Spleen (tissue), 11 donors: ENCODE data around the gene RPS6KA2. TPM values are rescaled to one million over a fixed set of nuclear protein-coding genes. Genes with fewer than 3 reads are reported as not detected.
A peak's percentile ranks its signal among the peaks of the same experiment; 100 is the strongest.

ENCODE experiments used
- DNase-seq: peaks from one replicate; pipeline ENCODE4 v3.0.0-alpha.2; 2020
- H3K27ac ChIP-seq, 8 donors: fragments of 200-600 bp; sonication (generic) in 7 of 8; 1 replicate in 4 of 8; 2 replicates in 4 of 8; pipeline versions ENCODE4 v1.5.0 to v1.8.0; 2016 to 2021; ENCODE audit warnings: inconsistent platforms in 4 of 8, mild to moderate bottlenecking in 4 of 8, moderate library complexity in 1 of 8
- H3K27me3 ChIP-seq, 7 donors: fragments of 200-600 bp; sonication (generic) in 6 of 7; replicated peaks in 1 of 7; 1 replicate in 4 of 7; 2 replicates in 3 of 7; pipeline versions ENCODE4 v1.5.0 to v1.8.0; 2016 to 2021; ENCODE audit warnings: inconsistent platforms in 3 of 7, mild to moderate bottlenecking in 1 of 7
- H3K36me3 ChIP-seq, 6 donors: fragments of 200-600 bp; sonication (generic) in 5 of 6; 1 replicate in 4 of 6; 2 replicates in 2 of 6; pipeline versions ENCODE4 v1.5.0 to v1.8.0; 2016 to 2021; ENCODE audit warnings: inconsistent platforms in 2 of 6
- H3K4me1 ChIP-seq, 6 donors: fragments of 200-600 bp; sonication (generic) in 5 of 6; 1 replicate in 3 of 6; 2 replicates in 3 of 6; pipeline versions ENCODE4 v1.5.0 to v1.8.0; 2016 to 2021; ENCODE audit warnings: inconsistent platforms in 3 of 6
- H3K4me3 ChIP-seq, 8 donors: fragments of 200-600 bp; sonication (generic) in 7 of 8; 1 replicate in 4 of 8; 2 replicates in 4 of 8; pipeline versions ENCODE4 v1.5.0 to v1.8.0; 2016 to 2021; ENCODE audit warnings: inconsistent platforms in 4 of 8, mild to moderate bottlenecking in 4 of 8, moderate library complexity in 2 of 8
- H3K9me3 ChIP-seq, 8 donors: fragments of 200-600 bp; sonication (generic) in 7 of 8; 1 replicate in 4 of 8; 2 replicates in 4 of 8; pipeline versions ENCODE4 v1.5.0 to v1.8.0; 2016 to 2021; ENCODE audit warnings: inconsistent platforms in 4 of 8
- POLR2A ChIP-seq, 3 donors: fragments of 450-650 bp; IDR thresholded peaks; one replicate each; pipeline ENCODE4 v1.5.1; 2017; ENCODE audit warnings: antibody characterized with exemption in 3 of 3, mild to moderate bottlenecking in 1 of 3
- POLR2AphosphoS5 ChIP-seq, 3 donors: sonication (generic); formaldehyde crosslinking; IDR thresholded peaks; one replicate each; pipeline ENCODE4 v1.5.1; 2017; ENCODE audit warnings: antibody characterized with exemption in 3 of 3
- WGBS, 5 donors: extraction: QIAGEN DNeasy Blood & Tissue Kit in 3 of 5; methylation state at CpG; one replicate each; pipeline versions ENCODE4 v1.1.5 to v1.1.7; 2013 to 2018; 5-methylcytosine and 5-hydroxymethylcytosine counted together
- intact Hi-C: fragments of 100-400 bp; cut with DNase I; formaldehyde crosslinking; loops from one replicate; pipeline ENCODE4 v1.15.0; 2023; ENCODE audit warnings: low total_unique reads
- polyA plus RNA-seq, 3 donors: library from polyadenylated mRNA; stranded (reverse); fragments of 200-250 nt; gene quantifications; one replicate each; pipeline ENCODE4 v1.2.1, GENCODE V29; 2013
- total RNA-seq, 7 donors: library from RNA; depleted of rRNA in 3 of 7; stranded (reverse); fragments of >200 nt in 3 of 7; fragmentation: NEBNext Ultra II Directional in 4 of 7; extraction: Animal tissue kit (Norgen Biotek cat#: 25700) in 4 of 7; gene quantifications; one replicate each; pipeline versions ENCODE4 v1.1.0 to v1.2.1, GENCODE V29; 2016 to 2021
- TF ChIP-seq, protein P1 (sequence below), 11 experiments: fragments of 200-600 bp in 7 of 11; fragments of 450-650 bp in 4 of 11; sonication (generic) in 4 of 11; IDR thresholded peaks in 8 of 11; conservative IDR thresholded peaks in 3 of 11; 1 replicate in 7 of 11; 2 replicates in 4 of 11; pipeline versions ENCODE4 v1.4.0 to v1.8.0; 2016 to 2021; ENCODE audit warnings: antibody characterized with exemption in 11 of 11, inconsistent platforms in 4 of 11, mild to moderate bottlenecking in 1 of 11
- donor health status: healthy with polysubstance abuse.
- donor health status: DM: no; HTN: no; CAD: no; lungs with moderate emphysema.
- donor health status: DM: no; HTN: no; CAD: no.
- donor health status: Bipolar disorder and iron deficiency.
- donor health status: healthy.
- donor health status: DM: no; HTN: no; CAD: no.
- donor health status: DM: yes; HTN: yes; CAD: no.

The RPS6KA2 gene
- total and polyA plus RNA-seq, 10 donors, result 7.6 to 123 (median 58.1) TPM

DNA sequence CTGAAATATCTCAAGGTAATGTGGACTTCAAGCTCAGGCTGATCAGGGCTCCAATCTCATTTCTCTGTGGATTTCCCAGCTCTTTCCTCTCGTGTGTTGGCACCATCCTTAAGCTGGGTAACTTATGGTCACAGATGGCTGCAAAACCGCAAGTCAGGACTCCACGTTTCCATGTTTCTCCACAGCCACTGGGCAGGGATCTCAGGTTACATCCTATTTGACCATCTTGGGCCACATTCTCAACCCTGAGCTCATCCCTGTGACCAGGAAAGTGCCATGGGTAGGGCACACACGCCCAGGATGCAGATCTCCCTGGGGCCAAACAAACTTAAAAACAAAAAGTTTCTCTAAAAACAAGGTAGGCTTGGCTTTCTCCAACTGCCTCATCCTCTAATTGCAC, 15.4 kb downstream of the RPS6KA2 start:
- no peak overlapping the region for H3K4me3 ChIP-seq
- no peaks in the 10 kb centered on the region for H3K27me3 ChIP-seq
- 80 to 93% (median 88%) methylated on average over 4 of the region's 4 CpGs for WGBS, 5 donors
- H3K4me1 ChIP-seq, result peaks cover 0 to 44% (median 5%) of the 10 kb centered on the region in 6 donors
- H3K9me3 ChIP-seq, result no peaks in the 10 kb centered on the region
- DNase-seq, result no peak
- intact Hi-C loops, result no loop called here
- H3K27ac ChIP-seq, result peak overlapping the region in 1 of 8 donors; percentile 39
- peaks cover 0 to 20% (median 0%) of the 10 kb centered on the region in 6 donors for H3K36me3 ChIP-seq
- TF ChIP-seq POLR2A (IDR thresholded peaks at IDR 0.05), result no peak
- TF ChIP-seq, protein P1, sequence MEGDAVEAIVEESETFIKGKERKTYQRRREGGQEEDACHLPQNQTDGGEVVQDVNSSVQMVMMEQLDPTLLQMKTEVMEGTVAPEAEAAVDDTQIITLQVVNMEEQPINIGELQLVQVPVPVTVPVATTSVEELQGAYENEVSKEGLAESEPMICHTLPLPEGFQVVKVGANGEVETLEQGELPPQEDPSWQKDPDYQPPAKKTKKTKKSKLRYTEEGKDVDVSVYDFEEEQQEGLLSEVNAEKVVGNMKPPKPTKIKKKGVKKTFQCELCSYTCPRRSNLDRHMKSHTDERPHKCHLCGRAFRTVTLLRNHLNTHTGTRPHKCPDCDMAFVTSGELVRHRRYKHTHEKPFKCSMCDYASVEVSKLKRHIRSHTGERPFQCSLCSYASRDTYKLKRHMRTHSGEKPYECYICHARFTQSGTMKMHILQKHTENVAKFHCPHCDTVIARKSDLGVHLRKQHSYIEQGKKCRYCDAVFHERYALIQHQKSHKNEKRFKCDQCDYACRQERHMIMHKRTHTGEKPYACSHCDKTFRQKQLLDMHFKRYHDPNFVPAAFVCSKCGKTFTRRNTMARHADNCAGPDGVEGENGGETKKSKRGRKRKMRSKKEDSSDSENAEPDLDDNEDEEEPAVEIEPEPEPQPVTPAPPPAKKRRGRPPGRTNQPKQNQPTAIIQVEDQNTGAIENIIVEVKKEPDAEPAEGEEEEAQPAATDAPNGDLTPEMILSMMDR (IDR thresholded peaks at IDR 0.05 in 8 of 11, conservative IDR thresholded peaks at IDR 0.05 in 3 of 11), result no peak
- TF ChIP-seq POLR2AphosphoS5 (IDR thresholded peaks at IDR 0.05), result no peak

DNA sequence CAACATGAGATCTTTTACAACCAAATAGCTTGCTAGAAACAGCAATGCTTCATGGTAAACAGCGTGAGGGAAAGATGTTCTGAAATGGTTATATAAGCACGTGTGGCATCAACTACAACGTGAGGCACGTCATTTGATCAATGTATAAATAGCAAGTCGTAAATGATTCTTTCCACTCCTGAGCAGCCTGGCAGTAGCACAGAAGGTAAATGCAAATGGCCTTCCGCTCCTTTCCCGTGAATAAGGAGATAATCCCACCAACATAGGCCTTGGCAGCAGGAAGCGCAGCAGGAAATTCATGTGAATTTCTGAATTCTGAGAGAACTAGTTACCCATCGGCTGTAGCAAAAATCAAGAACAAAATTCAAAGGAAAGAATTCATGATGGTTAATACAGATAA, 17.0 kb downstream of the RPS6KA2 start:
- Histone ChIP-seq H3K27ac (peak overlapping the region in 7 of 8 donors; percentile 7 to 70 (median 49)), H3K4me3 (no peak overlapping the region), H3K9me3 (no peaks in the 10 kb centered on the region), H3K36me3 (peaks cover 0 to 20% (median 0%) of the 10 kb centered on the region in 6 donors), H3K27me3 (no peaks in the 10 kb centered on the region), H3K4me1 (peaks cover 0 to 35% (median 0%) of the 10 kb centered on the region in 6 donors)
- WGBS, 5 donors, result 77 to 84% (median 80%) methylated on average over 9 of the region's 9 CpGs
- no peak for DNase-seq
- TF ChIP-seq POLR2A (IDR thresholded peaks at IDR 0.05) (no peak), POLR2AphosphoS5 (IDR thresholded peaks at IDR 0.05) (no peak)
- intact Hi-C loops, result no loop called here

DNA sequence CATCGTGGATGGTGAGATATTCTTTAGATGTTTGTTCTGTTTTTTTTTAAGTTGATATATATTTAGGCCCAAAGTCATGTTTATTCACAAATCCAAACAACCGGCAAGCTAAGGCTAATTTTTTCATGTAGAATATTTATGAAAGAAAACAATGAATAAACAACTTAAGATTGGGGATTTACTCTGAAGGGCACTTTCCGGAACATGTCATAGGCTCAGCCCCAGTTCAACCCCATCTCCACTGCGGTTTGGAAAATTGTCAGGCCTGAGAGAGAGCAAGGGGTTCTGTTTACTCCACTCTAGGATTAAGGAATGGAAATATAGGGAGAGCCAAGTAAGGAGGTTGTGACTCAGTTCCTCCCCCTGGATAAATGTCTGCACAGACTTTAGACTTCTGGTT, 18.3 kb downstream of the RPS6KA2 start:
- Histone ChIP-seq H3K36me3 (peaks cover 0 to 19% (median 0%) of the 10 kb centered on the region in 6 donors), H3K9me3 (no peaks in the 10 kb centered on the region), H3K4me1 (peaks cover 0 to 22% (median 0%) of the 10 kb centered on the region in 6 donors), H3K27me3 (no peaks in the 10 kb centered on the region), H3K4me3 (no peak overlapping the region), H3K27ac (peak overlapping the region in 2 of 8 donors; percentile 6 to 44)
- 88 to 95% (median 92%) methylated on average over 4 of the region's 4 CpGs for WGBS, 5 donors
- TF ChIP-seq POLR2AphosphoS5 (IDR thresholded peaks at IDR 0.05) (no peak), POLR2A (IDR thresholded peaks at IDR 0.05) (no peak)
- TF ChIP-seq, protein P1 (IDR thresholded peaks at IDR 0.05 in 8 of 11, conservative IDR thresholded peaks at IDR 0.05 in 3 of 11), result no peak
- no peak for DNase-seq
- intact Hi-C loops, result no loop called here

DNA sequence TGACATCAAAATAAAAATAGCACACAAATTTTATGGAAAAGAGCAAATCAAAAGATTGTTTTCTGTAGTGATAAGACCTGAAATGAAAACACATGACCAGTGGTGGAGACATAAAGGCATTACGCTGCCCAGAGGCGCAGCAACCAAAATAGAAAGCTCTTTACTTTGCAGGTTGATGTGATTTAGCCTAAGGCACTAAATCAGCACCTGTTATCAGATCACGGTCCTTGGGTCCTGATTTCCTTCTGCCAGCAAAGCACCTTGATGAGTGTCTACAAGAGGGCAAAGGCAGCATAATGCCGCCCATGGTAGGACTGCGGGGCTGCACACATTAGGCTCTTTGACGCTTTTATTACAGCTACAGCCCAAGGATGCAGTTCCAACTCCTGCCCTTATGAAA, 21.3 kb downstream of the RPS6KA2 start:
- peaks cover 0 to 6% (median 0%) of the 10 kb centered on the region in 6 donors for H3K4me1 ChIP-seq
- intact Hi-C loops, result no loop called here
- H3K27me3 ChIP-seq, result no peaks in the 10 kb centered on the region
- peaks cover 0 to 7% (median 0%) of the 10 kb centered on the region in 6 donors for H3K36me3 ChIP-seq
- H3K4me3 ChIP-seq, result no peak overlapping the region
- TF ChIP-seq POLR2A (IDR thresholded peaks at IDR 0.05) (no peak), POLR2AphosphoS5 (IDR thresholded peaks at IDR 0.05) (no peak)
- TF ChIP-seq, protein P1 (IDR thresholded peaks at IDR 0.05 in 8 of 11, conservative IDR thresholded peaks at IDR 0.05 in 3 of 11), result no peak
- H3K27ac ChIP-seq, result no peak overlapping the region
- H3K9me3 ChIP-seq, result no peaks in the 10 kb centered on the region
- WGBS, 5 donors, result 93 to 97% (median 95%) methylated on average over 6 of the region's 6 CpGs
- DNase-seq, result no peak
